ENCODE data around the gene ITPK1.

Gene ITPK1

DNA sequence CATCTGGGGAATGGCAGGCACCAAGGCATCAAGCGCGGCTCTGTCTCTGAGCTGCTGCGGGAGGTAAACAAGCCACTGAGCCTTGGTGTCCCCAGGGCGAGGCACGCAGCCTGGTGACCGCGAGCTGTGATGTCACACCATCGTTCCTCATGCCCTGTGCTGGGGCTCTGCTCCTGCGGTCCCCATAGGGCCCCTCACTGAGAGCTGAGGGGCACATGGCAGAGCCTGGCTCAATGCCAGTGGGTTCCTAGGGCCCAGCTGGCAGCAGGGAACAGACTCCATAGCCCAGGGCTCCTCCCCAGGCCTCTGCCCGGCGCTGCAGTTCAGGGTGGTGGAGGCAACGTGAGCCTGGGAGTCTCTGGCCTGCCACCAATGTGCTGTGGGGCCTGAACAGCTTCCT is 170.2 kb downstream of the ITPK1 start:
- DNase-seq = no peak

DNA sequence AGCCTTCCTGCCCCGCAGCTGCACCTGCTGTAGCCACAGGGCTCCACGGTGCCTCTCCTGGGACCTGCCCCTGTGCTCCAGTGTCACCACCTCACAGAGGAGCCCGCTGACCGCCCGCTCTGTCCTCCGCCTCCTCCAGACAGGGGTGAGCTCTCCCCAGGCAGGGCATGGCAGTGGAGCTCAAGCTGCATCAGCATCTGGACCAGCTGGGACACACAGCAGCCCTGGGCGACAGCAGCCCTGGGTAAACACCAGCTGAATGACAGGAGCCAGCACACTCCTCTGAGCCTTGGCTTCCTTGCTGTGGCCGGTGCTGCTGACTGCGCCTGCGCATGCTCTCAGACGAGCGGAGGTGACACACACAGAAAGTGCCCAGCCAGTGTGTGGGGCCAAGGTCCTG is 170.7 kb downstream of the ITPK1 start:
- no peak for DNase-seq

- DNase-seq = no peak
These were observed 171.7 kb downstream of the ITPK1 start for GRCh38 chr14:92943855-92944570.

GRCh38 chr14:92942976-92943710 is 172.6 kb downstream of the ITPK1 start:
- DNase-seq = no peak

DNA sequence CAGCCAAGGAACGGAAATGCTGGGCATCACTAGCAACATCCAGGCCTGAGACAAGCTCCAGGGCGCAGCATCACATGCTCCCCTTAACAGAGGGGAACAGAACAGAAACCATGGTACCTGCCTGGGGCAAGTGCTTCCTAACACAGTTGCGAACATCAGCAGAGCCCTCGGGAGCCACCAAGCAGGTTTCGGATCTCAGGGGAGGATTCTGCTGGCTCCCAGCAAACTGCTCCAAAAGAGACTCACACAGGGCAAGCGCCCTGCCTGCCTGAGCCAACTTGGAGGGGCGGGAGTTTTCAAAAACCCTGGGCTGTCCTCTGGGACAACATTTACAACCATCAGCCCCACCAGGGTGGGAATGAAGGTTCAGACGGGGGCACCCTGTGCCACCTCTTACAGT is 173.1 kb downstream of the ITPK1 start:
- no peak for DNase-seq

DNA sequence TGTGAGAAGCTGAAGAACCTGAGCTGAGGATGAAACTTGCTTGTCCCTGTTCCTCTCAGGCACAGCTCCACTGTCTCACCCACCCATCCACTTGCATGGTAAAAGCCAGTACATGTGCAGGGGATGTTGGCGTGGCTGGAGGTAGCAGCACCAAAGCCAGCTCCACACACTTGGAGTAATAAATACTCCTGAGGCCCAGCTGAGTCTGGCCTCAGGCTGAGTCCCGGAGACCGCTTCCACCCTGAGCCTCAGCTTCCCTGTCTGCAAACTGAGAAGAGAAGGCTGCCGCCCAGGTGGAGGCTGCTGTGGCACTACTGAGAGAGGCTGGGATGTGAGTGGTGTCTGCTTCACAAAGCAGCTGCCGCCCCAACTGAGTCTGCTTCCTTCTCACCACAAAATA is 173.6 kb downstream of the ITPK1 start:
- no peak for DNase-seq

- no peak for DNase-seq
These were observed 174.2 kb downstream of the ITPK1 start for GRCh38 chr14:92941531-92941930.

DNA sequence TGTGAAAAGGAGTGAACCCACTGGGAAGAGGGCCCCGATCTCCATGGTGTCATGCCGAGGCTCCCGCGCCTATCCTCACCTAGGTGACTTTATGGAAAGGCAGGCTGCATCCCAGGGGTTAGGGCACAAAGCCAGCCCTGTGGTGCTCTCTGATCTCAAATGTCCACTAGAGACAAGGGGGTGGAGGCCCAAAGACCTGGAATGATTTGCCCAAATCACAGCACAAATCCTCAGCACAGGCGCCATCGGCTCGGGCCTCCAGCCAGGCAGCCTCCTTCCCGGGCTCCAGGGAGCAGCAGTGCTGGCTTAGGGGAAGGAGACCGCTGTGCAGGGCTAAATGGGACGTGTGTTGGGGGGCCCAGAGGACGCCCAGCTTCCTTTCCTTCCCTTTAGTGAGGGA is 175.2 kb downstream of the ITPK1 start:
- DNase-seq = no peak

GRCh38 chr14:92939699-92940098 is 176.0 kb downstream of the ITPK1 start:
- DNase-seq = no peak

DNA sequence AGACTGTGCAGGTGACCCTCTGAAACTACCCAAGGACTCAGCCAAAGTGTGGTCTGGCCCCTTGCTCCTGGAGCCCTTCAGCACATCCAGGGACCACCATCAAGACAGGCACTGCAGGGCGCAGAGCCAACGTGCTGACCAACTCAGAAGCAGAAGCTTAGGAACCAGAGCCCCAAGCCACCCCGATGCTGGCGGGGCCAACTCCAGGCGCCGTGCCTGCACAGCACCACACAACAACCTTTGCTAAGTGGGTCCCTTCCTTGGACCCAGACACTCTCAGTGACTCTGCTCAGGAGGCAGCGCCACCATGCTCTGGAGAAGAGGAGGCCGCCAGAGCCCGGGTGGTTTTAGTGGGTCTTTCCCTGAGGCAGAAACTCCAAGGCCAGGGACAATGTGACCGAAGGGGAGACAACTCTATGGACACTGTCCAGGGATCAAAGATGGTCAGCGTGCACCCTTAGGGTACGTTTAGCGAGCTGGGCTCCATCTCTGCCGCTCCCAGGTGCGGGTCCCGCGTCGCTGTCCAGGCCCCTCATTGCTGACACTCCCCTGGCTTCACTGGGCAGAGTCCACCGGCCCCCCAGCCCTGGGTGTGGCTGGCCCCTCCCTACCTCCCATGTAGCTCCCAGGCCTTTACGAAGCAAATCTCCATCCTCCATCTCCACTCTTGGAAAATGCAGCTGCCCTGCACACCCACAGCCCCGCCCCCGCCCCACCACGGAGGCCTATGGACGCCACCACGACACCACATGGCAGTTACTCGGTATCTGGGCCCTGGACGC is 176.6 kb downstream of the ITPK1 start:
- DNase-seq = no peak

GRCh38 chr14:92938235-92938875 is 177.4 kb downstream of the ITPK1 start:
- DNase-seq = no peak

DNA sequence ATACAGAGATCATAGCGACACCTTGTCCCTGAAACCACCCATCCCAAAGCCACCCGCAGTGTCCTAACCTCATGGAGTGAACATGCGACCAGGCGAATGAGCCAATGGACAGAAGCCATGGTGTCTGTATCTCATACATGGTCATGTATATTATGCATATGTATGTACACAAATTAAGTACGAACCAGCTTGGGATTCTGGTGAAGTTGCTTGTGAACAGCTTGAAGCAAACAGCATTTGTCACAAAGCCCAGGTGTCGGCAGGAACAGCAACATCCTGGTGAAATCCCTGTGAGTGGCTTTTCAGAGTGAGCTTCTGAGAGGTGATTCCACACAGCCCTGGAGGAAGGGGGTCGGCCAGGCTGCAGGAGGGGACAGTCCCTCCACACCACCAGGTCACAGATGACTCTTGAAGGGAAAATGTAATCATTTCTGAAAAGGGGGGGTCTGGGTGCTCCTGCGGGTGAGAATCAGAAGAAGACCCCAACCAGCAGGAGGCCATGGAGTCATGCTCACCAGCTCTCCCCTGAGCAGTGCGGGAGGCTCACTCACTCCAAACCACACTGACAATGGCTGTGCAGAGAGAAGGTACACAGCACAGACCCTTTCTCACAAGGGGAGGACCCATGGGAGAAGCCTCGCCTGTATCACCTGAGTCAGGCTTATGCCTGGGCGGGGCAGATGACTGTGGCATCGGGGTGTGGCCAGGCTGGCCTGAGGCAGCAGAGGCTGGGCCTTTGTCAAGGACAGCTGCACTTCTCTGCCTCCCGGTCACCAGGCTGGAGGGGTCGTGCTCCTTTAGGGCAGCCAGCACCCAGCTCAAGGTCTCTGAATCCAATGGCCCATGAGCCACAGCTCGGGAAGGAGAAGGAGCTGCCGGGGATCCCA is 178.4 kb downstream of the ITPK1 start:
- peak; percentile 32 for DNase-seq

DNA sequence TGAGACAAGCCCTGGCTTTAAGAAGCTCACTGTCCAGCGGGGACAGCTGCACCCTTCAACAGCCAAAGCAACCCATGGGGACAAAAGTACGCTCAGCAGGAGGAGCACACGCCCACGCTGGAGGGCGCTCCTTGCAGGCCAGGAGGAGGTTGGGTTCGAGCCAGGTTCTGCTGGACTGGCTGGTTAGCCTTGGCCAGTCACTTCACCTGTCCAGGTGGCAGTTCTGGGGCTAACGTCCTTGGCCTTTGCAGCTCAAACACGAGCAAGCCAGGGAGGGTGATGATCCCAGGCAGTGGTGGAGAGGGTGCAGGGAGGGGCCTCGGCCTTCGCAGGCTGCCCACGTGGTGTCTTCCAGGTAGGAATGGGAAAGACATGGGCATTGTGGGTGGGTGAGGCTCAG is 179.6 kb downstream of the ITPK1 start:
- DNase-seq = no peak

DNA sequence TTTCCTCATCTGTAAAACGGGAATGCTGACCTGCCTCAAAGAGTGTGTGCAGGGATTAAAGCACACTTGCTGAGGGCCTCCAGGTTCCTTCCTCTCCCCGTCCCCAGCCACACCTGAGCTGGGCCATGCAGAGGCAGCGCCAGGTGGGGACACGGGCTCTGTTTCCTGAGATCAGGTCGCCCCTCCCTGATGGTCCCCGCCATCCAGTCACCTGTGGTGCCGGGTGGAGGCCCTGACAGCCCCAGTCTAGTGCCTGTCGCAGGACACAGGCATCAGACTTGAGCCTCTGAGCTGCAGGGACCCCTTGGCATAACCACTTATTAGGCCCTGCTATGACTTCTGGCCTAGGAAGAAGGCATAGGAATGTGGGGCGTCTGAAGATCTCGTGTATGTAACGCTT is 180.3 kb downstream of the ITPK1 start:
- DNase-seq = no peak

GRCh38 chr14:92934196-92935085 is 181.3 kb downstream of the ITPK1 start:
- no peak for DNase-seq

GRCh38 chr14:92933481-92933880 is 182.2 kb downstream of the ITPK1 start:
- DNase-seq = no peak

- no peak for DNase-seq
These were observed 183.0 kb downstream of the ITPK1 start for GRCh38 chr14:92932448-92933395.

GRCh38 chr14:92931681-92932447 is 183.9 kb downstream of the ITPK1 start:
- no peak for DNase-seq

Data from NCI-H510A (cell line).